HG03103 (cell line): ENCODE results near the gene GCNT1.
A peak's percentile ranks its signal among the peaks of the same experiment; 100 is the strongest.
"Not testable (repeated sequence)": the region's sequence is repeated elsewhere in the genome, so short reads cannot be mapped to it uniquely, and the experiment has no call there.

Experiments
- ATAC-seq: cut with Tn5 transposase; IDR thresholded peaks from one replicate; pipeline ENCODE4 v1.9.1; 2021; ENCODE audit warnings: low read depth; ENCODE audit not compliant: unreplicated experiment

The GCNT1 gene

GRCh38 chr9:76458903-76459693 lies at the start of gene GCNT1:
GCNT1 (plus strand) TSS chr9:76459182; CDS start chr9:76502382, 43,200 bp downstream.
- ATAC-seq = peak; percentile 82

- no peak for ATAC-seq
Measured at GRCh38 chr9:76412638-76413037, 46.3 kb upstream of the GCNT1 start.

- ATAC-seq = no peak
Measured at GRCh38 chr9:76413658-76414057, 45.3 kb upstream of the GCNT1 start.

DNA sequence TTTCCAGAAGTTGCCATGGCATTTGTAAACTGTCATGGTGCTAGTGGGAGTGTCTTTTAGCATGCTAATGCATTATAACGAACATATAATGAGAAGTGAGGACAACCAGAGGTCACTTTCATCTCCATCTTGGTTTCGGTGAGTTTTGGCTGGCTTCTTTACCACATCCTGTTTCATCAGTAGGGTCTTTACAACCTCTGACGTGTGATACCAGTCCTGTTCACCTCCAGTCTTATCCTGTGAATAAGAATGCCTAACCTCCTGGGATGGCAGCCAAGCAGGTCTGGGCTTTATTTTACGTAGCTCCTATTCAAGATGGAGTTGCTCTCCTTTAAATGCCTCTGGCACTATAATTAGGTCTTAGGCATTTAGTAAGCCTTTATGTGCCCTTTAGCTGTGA lies 44.3 kb upstream of the GCNT1 start:
- ATAC-seq = peak; percentile 73

GRCh38 chr9:76415154-76415553 lies 43.8 kb upstream of the GCNT1 start:
- no peak for ATAC-seq

- no peak for ATAC-seq
Measured at GRCh38 chr9:76415731-76416130, 43.3 kb upstream of the GCNT1 start.

- no peak for ATAC-seq
Measured at GRCh38 chr9:76417394-76417793, 41.6 kb upstream of the GCNT1 start.

DNA sequence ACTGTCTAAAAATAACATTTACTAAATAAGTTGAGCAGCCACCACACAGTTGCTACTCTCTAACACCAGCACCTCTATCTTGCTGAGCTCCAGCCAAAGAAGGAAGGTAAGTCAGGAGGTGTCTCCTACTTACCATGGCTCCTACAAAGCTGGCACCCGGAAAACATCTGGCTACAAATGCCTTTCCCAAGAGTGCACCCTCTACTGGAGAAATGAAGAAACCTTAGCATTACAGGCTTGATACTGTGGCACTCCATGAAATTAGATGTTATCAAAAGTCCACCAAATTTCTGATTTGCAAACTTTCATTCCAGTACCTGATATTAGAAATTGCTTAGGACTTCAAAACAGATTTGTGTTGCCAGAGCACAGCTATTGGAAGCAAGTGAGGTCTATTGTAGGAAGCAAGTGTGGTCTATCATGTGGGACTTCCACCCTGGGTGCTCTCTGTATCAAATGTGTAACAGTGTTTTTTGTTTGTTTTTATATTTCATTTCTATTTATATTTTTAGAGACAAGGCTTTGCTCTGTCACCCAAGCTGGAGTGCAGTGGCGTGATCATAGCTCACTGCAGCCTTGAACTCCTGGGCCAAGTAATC lies 39.1 kb upstream of the GCNT1 start:
- ATAC-seq = no peak

DNA sequence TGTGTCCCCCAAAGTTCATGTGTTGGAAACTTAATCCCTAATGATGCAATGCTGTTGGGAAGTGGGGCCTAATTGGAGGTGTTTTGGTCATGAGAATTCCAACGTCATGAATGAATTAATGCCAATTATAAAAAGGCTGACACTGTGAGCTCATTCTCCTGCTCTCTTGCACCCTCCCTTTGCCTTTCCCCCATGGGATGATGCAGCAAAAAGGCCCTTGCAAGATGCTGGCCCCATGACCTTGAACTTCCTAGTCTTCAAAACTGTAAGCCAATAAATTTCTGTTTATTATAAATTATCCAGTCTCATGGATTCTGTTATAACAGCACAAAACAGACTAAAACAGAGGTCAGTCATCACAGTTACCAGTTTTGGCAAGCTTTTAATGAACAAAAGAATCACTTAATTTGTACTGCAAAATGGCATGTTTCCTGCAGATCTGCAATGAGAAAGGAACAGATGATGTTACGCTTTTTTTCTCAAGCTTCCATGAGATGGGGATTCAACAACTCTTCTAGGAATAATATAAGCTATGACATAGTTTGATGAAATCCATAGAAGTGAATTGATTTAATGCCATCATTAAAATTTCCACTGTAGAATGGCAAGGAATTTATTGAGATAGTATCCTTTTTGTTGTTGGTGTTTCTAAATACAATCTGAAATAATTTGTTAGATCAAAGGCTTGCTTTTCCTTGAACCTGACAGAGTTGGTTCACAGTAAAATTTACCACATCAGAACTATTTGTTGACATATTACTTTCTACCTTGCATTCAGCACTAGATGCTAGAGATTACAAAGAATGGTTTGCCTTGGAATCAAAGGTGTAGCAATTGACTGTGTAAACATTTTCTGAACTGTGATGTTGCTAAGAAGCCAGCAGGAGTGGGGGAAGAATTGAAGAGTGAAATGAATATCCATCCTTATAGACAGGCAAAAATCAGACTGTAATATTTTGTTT lies 35.5 kb upstream of the GCNT1 start:
- ATAC-seq = no peak

GRCh38 chr9:76424491-76424890 lies 34.5 kb upstream of the GCNT1 start:
- ATAC-seq = no peak

- no peak for ATAC-seq
Measured at GRCh38 chr9:76425677-76426453, 33.1 kb upstream of the GCNT1 start.

DNA sequence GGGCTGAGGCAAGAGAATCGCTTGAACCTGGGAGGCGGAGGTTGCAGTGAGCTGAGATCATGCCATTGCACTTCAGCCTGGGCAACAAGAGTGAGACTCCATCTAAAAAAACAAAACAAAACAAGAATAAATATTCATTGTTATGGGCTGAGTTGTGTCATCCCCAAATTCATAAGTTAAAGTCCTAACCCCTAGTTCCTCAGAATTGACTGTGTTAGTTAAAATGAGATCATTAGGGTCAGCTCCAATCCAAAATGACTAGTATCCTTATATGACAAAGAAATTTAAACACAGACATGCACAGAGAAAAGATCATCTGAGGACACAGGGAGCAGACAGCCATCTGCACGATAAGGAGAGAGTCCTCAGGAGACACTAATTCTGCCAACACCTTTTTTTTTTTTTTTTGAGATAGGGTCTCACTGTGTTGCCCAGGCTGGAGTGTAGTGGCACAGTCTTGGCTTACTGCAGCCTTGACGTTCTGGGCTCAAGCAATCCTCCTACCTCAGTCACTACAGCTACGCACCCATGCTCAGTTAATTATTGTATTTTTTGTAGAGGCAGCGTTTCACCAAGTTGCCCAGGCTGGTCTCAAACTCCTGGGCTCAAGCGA lies 32.1 kb upstream of the GCNT1 start:
- ATAC-seq = no peak

- no peak for ATAC-seq
Measured at GRCh38 chr9:76431601-76432000, 27.4 kb upstream of the GCNT1 start.

DNA sequence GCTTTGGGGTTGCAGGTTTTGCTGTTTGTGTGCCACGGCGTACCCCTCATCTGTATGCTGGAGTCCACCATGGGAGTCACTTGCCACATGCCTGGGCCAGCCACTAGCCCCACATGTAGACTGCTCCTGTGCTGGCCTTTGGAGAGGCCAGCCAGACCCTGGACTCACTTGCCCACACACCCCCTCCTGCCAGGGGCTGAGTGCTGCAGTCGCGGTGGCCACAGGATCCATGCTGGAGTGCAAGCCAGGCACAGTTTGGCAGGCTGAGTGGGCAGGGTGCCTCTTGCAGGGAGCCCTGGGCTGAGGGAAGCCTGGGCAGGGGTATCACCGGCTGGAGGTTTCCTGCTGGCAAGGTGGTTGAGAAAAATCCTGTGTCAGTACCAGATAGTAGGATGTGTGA lies 25.6 kb upstream of the GCNT1 start:
- no peak for ATAC-seq

DNA sequence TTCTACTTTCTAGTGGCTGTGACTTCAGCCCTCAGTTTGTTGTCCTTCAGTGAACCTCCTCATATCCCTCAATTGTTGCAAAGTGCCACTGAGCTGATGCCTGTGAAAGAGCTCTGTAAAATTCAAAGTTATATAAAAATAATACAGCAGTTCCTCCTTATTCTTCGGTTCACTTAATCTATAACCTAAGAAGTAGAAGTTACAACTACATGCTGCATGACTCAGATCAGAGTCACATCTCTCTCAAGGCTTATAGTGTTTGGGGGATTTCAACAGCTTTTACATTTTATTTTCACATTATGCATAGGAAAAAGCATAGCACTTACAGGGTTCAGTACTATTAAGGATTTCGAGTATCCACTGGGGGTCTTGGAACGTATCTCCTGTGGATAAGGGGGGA lies 25.1 kb upstream of the GCNT1 start:
- no peak for ATAC-seq

- ATAC-seq = not testable (repeated sequence)
Measured at GRCh38 chr9:76434897-76435296, 24.1 kb upstream of the GCNT1 start.

GRCh38 chr9:76437017-76437699 lies 21.8 kb upstream of the GCNT1 start:
- ATAC-seq = not testable (repeated sequence)

DNA sequence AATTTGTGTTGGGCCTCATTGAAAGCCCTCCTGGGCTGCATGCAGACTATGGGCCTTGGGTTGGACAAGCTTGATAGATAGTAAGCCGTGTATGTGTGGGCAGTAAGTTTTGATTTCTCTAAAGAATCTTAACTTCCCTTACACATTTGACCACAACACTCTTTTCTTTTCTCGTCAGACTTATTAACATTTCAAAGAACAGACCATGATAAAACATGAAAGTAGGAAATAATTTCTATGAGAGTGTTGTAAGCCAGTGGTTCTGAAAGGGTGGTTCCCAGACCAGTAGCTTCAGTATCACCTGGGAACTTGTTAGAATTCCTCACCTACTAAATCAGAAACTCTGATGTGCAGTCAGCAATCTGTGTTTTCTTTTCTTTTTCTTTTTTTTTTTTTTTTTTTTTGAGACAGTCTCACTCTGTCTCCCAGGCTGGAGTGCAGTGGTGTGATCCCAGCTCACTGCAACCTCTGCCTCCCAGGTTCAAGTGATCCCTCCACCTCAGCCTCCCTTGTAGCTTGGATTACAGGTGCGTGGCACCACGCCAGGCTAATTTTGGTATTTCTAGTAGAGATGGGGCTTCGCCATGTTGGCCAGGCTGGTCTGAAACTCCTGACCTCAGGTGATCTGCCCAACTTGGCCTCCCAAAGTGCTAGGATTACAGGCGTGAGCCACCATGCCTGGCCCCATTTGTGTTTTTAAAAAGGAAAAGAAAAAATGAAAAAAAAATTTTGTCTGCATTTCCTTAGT lies 20.0 kb upstream of the GCNT1 start:
- peak; percentile 63 for ATAC-seq
